ENCODE results near the gene S100B. TPM values are rescaled to one million over a fixed set of nuclear protein-coding genes. Genes with fewer than 3 reads are reported as not detected.

S100B gene
- total and polyA plus RNA-seq, 2 of the 13 experiments (the other 11 are each of a cell fraction or from before 2014, with no cell fraction given), result not detected

DNA sequence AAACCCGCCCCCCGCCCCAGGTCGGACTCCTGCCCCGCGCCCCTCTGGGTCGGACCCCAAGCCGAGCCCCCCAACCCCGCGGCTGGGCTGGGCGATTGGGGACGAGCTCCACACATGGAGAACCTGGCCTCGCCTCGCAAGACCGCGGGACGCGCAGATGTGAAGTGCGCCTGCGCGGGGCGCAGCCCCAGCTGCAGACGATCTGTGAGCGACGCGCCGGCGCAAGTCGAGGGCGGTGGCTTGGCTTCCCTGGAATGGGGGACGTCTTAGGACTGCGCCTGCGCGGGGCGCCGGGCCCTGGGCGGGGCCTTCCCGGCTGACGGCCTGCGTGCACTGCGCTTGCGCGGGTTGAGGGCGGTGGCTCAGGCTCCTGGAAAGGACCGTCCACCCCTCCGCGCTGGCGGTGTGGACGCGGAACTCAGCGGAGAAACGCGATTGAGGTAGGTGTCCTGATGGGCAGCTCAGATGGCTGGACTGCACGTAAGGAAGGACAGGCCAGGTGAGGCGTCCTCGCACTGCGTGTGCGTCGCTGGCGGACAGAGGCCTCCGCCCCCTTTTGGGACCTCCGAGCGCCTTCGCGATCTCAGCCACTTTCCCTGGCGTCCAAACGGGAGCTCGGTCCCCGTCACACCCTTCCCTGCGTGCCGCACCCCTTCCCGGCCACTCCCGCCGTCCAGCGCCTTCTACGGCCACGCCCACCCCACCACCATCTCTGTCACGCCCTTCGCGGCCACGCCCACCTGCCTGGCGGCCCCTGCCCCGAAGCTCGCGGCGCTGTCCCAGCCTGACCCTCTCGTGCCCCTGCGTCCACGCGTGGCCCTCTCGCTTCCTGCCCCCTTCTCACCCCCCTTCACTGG lies 30.7 kb upstream of the S100B start, which contains the start of gene PRMT2 (continued):
- TF ChIP-seq, protein P1, sequence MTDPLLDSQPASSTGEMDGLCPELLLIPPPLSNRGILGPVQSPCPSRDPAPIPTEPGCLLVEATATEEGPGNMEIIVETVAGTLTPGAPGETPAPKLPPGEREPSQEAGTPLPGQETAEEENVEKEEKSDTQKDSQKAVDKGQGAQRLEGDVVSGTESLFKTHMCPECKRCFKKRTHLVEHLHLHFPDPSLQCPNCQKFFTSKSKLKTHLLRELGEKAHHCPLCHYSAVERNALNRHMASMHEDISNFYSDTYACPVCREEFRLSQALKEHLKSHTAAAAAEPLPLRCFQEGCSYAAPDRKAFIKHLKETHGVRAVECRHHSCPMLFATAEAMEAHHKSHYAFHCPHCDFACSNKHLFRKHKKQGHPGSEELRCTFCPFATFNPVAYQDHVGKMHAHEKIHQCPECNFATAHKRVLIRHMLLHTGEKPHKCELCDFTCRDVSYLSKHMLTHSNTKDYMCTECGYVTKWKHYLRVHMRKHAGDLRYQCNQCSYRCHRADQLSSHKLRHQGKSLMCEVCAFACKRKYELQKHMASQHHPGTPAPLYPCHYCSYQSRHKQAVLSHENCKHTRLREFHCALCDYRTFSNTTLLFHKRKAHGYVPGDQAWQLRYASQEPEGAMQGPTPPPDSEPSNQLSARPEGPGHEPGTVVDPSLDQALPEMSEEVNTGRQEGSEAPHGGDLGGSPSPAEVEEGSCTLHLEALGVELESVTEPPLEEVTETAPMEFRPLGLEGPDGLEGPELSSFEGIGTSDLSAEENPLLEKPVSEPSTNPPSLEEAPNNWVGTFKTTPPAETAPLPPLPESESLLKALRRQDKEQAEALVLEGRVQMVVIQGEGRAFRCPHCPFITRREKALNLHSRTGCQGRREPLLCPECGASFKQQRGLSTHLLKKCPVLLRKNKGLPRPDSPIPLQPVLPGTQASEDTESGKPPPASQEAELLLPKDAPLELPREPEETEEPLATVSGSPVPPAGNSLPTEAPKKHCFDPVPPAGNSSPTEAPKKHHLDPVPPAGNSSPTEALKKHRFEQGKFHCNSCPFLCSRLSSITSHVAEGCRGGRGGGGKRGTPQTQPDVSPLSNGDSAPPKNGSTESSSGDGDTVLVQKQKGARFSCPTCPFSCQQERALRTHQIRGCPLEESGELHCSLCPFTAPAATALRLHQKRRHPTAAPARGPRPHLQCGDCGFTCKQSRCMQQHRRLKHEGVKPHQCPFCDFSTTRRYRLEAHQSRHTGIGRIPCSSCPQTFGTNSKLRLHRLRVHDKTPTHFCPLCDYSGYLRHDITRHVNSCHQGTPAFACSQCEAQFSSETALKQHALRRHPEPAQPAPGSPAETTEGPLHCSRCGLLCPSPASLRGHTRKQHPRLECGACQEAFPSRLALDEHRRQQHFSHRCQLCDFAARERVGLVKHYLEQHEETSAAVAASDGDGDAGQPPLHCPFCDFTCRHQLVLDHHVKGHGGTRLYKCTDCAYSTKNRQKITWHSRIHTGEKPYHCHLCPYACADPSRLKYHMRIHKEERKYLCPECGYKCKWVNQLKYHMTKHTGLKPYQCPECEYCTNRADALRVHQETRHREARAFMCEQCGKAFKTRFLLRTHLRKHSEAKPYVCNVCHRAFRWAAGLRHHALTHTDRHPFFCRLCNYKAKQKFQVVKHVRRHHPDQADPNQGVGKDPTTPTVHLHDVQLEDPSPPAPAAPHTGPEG (CRISPR knock-in tag; IDR thresholded peaks at IDR 0.05), result no peak; the same call in 1 of the 2 replicates
- TF ChIP-seq RNF2 (conservative IDR thresholded peaks at IDR 0.05; ENCODE audit: low read depth), result no peak
- peak; percentile 96 for TF ChIP-seq ZNF776 (CRISPR knock-in tag; IDR thresholded peaks at IDR 0.05)
- no peak for TF ChIP-seq ATAD3A (CRISPR knock-in tag; IDR thresholded peaks at IDR 0.05)
- TF ChIP-seq MBD4 (IDR thresholded peaks at IDR 0.05; ENCODE audit: borderline replicate concordance, low read length), result no peak
- TF ChIP-seq, protein P2, sequence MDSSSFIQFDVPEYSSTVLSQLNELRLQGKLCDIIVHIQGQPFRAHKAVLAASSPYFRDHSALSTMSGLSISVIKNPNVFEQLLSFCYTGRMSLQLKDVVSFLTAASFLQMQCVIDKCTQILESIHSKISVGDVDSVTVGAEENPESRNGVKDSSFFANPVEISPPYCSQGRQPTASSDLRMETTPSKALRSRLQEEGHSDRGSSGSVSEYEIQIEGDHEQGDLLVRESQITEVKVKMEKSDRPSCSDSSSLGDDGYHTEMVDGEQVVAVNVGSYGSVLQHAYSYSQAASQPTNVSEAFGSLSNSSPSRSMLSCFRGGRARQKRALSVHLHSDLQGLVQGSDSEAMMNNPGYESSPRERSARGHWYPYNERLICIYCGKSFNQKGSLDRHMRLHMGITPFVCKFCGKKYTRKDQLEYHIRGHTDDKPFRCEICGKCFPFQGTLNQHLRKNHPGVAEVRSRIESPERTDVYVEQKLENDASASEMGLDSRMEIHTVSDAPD (CRISPR knock-in tag; IDR thresholded peaks at IDR 0.05), result 0 out of 2 replicates have a peak, but pooled peaks have one; percentile 17
- TF ChIP-seq ZNF446 (CRISPR knock-in tag; IDR thresholded peaks at IDR 0.05), result no peak
- no peak for TF ChIP-seq ZNF660 (CRISPR knock-in tag; IDR thresholded peaks at IDR 0.05; ENCODE audit: borderline replicate concordance, low read depth)
- no peak for TF ChIP-seq FOXJ3 (CRISPR knock-in tag; IDR thresholded peaks at IDR 0.05; ENCODE audit: borderline replicate concordance)
- TF ChIP-seq PAX8 (CRISPR knock-in tag; IDR thresholded peaks at IDR 0.05; ENCODE audit: borderline replicate concordance), result peak; percentile 67; the same call in 1 of the 2 replicates
- TF ChIP-seq AGO2 (optimal IDR thresholded peaks at IDR 0.05; ENCODE audit: low read depth, low read length), result peak; percentile 87
- TF ChIP-seq HOXA5 (CRISPR knock-in tag; IDR thresholded peaks at IDR 0.05), result peak; percentile 22; the same call in 1 of the 2 replicates
- TF ChIP-seq ARID2 (CRISPR knock-in tag; IDR thresholded peaks at IDR 0.05; ENCODE audit: borderline replicate concordance), result peak; percentile 87; the same call in 1 of the 2 replicates
- TF ChIP-seq CENPX (CRISPR knock-in tag; IDR thresholded peaks at IDR 0.05), result no peak
- no peak for TF ChIP-seq ZNF615 (CRISPR knock-in tag; IDR thresholded peaks at IDR 0.05; ENCODE audit: borderline replicate concordance)
- TF ChIP-seq HINFP (CRISPR knock-in tag; IDR thresholded peaks at IDR 0.05; ENCODE audit: low read depth), result peak; percentile 79; the same call in 1 of the 2 replicates
- no peak; the same call in 1 of the 2 replicates for TF ChIP-seq KDM4B (CRISPR knock-in tag; IDR thresholded peaks at IDR 0.05)
- peak; percentile 62; the same call in 1 of the 2 replicates for TF ChIP-seq YEATS2 (CRISPR knock-in tag; IDR thresholded peaks at IDR 0.05; ENCODE audit: borderline replicate concordance)
- peak; percentile 97 for TF ChIP-seq SP4 (CRISPR knock-in tag; IDR thresholded peaks at IDR 0.05)

All from HepG2 (cell line).